CD14-positive monocyte (primary cell): Measurements from ENCODE around the gene SIDT2. TPM values are rescaled to one million over a fixed set of nuclear protein-coding genes. Genes with fewer than 3 reads are reported as not detected.

Experiments
- DNase-seq, 3 donors: peaks; one replicate each; pipeline ENCODE4 v3.0.0-alpha.2; 2011 to 2022
- H2AFZ ChIP-seq: 2 replicates; pipeline ENCODE4 v1.6.0; 2012; ENCODE audit warnings: mild to moderate bottlenecking, low read depth, low read length, inconsistent platforms; ENCODE audit not compliant: insufficient read depth, poor library complexity, severe bottlenecking
- H3K27ac ChIP-seq, 2 donors: 1 replicate in 1 of 2; 2 replicates in 1 of 2; pipeline ENCODE4 v1.5.1; 2012 to 2013; ENCODE audit warnings: low read length in 2 of 2, control low read depth in 1 of 2, inconsistent platforms in 1 of 2, low read depth in 1 of 2, mild to moderate bottlenecking in 1 of 2
- H3K27me3 ChIP-seq, 2 donors: one replicate each; pipeline versions ENCODE4 v1.6.0 to v1.6.1; 2011 to 2013; ENCODE audit warnings: low read length in 2 of 2; ENCODE audit not compliant: control insufficient read depth in 2 of 2, insufficient read depth in 2 of 2
- H3K36me3 ChIP-seq, 2 donors: replicated peaks in 1 of 2; 1 replicate in 1 of 2; 2 replicates in 1 of 2; pipeline versions ENCODE4 v1.5.1 to v1.6.1; 2012 to 2013; ENCODE audit warnings: low read length in 2 of 2, control low read depth in 1 of 2, inconsistent platforms in 1 of 2, mild to moderate bottlenecking in 1 of 2; ENCODE audit not compliant: insufficient read depth in 2 of 2, control insufficient read depth in 1 of 2
- H3K4me1 ChIP-seq, 2 donors: 1 replicate in 1 of 2; 2 replicates in 1 of 2; pipeline versions ENCODE4 v1.5.1 to v1.6.1; 2012 to 2013; ENCODE audit warnings: low read length in 2 of 2, control low read depth in 1 of 2, inconsistent platforms in 1 of 2, mild to moderate bottlenecking in 1 of 2, moderate library complexity in 1 of 2; ENCODE audit not compliant: insufficient read depth in 2 of 2, control insufficient read depth in 1 of 2
- H3K4me2 ChIP-seq: replicated peaks from 2 replicates; pipeline ENCODE3; 2012; ENCODE audit warnings: low read length, moderate library complexity, mild to moderate bottlenecking; ENCODE audit not compliant: poor library complexity, severe bottlenecking; ENCODE audit errors: extremely low read depth
- H3K4me3 ChIP-seq, 3 experiments: fragments of 200-600 bp in 1 of 3; sonication (generic) in 1 of 3; replicated peaks in 1 of 3; 1 replicate in 2 of 3; 2 replicates in 1 of 3; pipeline ENCODE4 v1.5.1; 2011 to 2013; ENCODE audit warnings: low read length in 3 of 3, mild to moderate bottlenecking in 3 of 3, control low read depth in 2 of 3, low read depth in 2 of 3, inconsistent platforms in 1 of 3, moderate library complexity in 1 of 3
- H3K79me2 ChIP-seq: 2 replicates; pipeline ENCODE4 v1.6.0; 2012; ENCODE audit warnings: mild to moderate bottlenecking, control low read depth, inconsistent platforms, low read length, moderate library complexity; ENCODE audit not compliant: insufficient read depth
- H3K9ac ChIP-seq: 2 replicates; pipeline ENCODE4 v1.6.0; 2017; ENCODE audit warnings: low read length, mild to moderate bottlenecking; ENCODE audit not compliant: insufficient read depth, poor library complexity, severe bottlenecking
- H3K9me3 ChIP-seq, 2 donors: replicated peaks in 1 of 2; 1 replicate in 1 of 2; 2 replicates in 1 of 2; pipeline versions ENCODE4 v1.5.1 to v1.6.1; 2012 to 2013; ENCODE audit warnings: low read length in 2 of 2, control low read depth in 1 of 2; ENCODE audit not compliant: control insufficient read depth in 1 of 2, insufficient read depth in 1 of 2
- H4K20me1 ChIP-seq: 2 replicates; pipeline ENCODE4 v1.6.0; 2012; ENCODE audit warnings: mild to moderate bottlenecking, low read length, control low read depth, moderate library complexity; ENCODE audit not compliant: insufficient read depth
- H3K27ac Mint-ChIP-seq, 7 donors: one replicate each; pipeline ENCODE4 v1.8.0; 2020; ENCODE audit warnings: mild to moderate bottlenecking in 7 of 7, mixed read lengths in 7 of 7, moderate library complexity in 6 of 7, inconsistent platforms in 2 of 7
- H3K27me3 Mint-ChIP-seq, 3 donors: one replicate each; pipeline ENCODE4 v1.8.0; 2021 to 2022; ENCODE audit warnings: low read depth in 3 of 3, mild to moderate bottlenecking in 3 of 3, mixed read lengths in 3 of 3, moderate library complexity in 3 of 3, inconsistent platforms in 1 of 3
- H3K36me3 Mint-ChIP-seq, 2 donors: one replicate each; pipeline ENCODE4 v1.8.0; 2020; ENCODE audit warnings: mixed read lengths in 2 of 2, inconsistent platforms in 1 of 2, mild to moderate bottlenecking in 1 of 2
- H3K4me1 Mint-ChIP-seq: one replicate; pipeline ENCODE4 v1.8.0; 2020; ENCODE audit warnings: mild to moderate bottlenecking, mixed read lengths
- H3K4me3 Mint-ChIP-seq, 2 donors: one replicate each; pipeline ENCODE4 v1.8.0; 2020; ENCODE audit warnings: mild to moderate bottlenecking in 2 of 2, mixed read lengths in 2 of 2, moderate library complexity in 1 of 2
- H3K9me3 Mint-ChIP-seq, 7 donors: one replicate each; pipeline ENCODE4 v1.8.0; 2020 to 2022; ENCODE audit warnings: mixed read lengths in 7 of 7, mild to moderate bottlenecking in 6 of 7, moderate library complexity in 6 of 7, inconsistent platforms in 2 of 7
- WGBS: methylation state at CpG from one replicate; pipeline ENCODE4 v1.1.5; 2013; ENCODE audit warnings: missing lambda C conversion rate; ENCODE audit not compliant: insufficient coverage; 5-methylcytosine and 5-hydroxymethylcytosine counted together
- intact Hi-C, 2 donors: fragments of 100-400 bp; cut with micrococcal nuclease; formaldehyde crosslinking; loops; one replicate each; pipeline versions ENCODE4 v1.15.0 to v1.15.1; 2023
- polyA plus RNA-seq, 3 donors: library from polyadenylated mRNA; depleted of rRNA in 1 of 3; unstranded in 2 of 3; stranded (reverse) in 1 of 3; fragments of 300-500 nt in 2 of 3; fragments of >200 nt in 1 of 3; fragmentation: Illumina TruSeq in 2 of 3; gene quantifications; 1 replicate in 2 of 3; 2 replicates in 1 of 3; pipeline ENCODE4 v1.2.3, GENCODE V29; 2012 to 2021
- TF ChIP-seq, protein P1 (sequence below): fragments of 200-600 bp; IDR thresholded peaks from one replicate; pipeline ENCODE4 v1.8.0; 2022; ENCODE audit warnings: antibody characterized with exemption, mild to moderate bottlenecking

The SIDT2 gene
- polyA plus RNA-seq, 3 donors = 21.8 to 177 (median 41.8) TPM

DNA sequence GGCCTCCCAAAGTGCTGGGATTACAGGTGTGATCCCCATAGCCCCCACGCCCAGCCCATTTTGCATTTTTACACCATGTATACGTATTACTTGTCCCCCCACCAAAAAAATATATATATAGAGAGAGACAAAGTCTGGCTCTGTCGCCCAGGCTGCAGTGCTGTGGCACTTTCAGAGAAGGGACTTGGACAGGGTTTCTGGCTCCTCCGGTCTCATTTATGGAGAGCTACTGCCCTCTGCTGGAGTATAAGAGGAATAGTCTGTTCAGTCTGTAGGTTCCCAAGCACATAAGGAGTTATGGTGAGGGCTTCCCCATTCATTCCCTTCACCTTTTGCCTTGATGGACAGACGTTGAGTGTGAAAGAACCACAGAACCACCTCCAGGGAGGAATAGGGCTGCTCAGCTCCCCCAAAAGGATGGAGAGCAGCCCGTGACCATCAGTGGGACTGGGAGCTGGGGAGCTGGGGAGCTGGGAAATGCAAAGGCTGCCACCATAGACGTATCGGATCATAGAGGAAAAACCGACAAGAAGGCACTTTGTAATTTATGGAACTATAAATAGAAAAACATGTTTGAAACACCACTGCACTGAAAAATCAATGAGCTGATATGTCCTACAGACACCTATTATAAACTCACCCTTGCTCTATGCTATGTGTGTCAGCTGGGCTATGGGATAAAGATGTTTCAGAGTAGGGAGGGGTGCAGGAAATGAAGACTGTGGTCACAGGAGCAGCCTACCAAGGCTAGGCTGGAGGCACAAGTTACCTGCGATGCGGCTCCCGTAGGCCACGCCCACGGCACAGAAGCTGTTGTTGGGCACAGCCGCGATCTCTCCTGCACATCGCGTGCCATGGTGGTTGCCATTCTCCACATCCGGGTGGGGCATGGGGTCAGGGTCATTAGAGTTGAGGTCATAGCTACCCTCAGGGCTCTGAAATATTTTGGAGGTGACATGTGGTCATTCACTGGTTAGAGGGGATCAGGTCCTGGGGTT is 48.1 kb downstream of the SIDT2 start:
- Mint-ChIP-seq H3K9me3 (no peaks in the 10 kb centered on the region), H3K27me3 (no peaks in the 10 kb centered on the region), H3K27ac (peak overlapping the region in 4 of 7 donors; percentile 12 to 71 (median 40)), H3K4me3 (peak overlapping the region in 1 of 2 donors; percentile 34), H3K4me1 (peaks cover 20% of the 10 kb centered on the region), H3K36me3 (peaks cover 77 to 85% of the 10 kb centered on the region in 2 donors)
- no peak overlapping the region for H2AFZ ChIP-seq
- no peak overlapping the region for H3K4me2 ChIP-seq
- intact Hi-C loops = loop anchor here (5.0 to 10.0 kb wide), 3 partner anchors 44 to 352 kb away; no protein-coding TSS in a partner anchor
- peaks cover 73 to 88% of the 10 kb centered on the region in 2 donors for H3K36me3 ChIP-seq
- no peaks in the 10 kb centered on the region for H3K9me3 ChIP-seq
- H3K79me2 ChIP-seq = peaks cover 27% of the 10 kb centered on the region
- H3K4me1 ChIP-seq = peaks cover 14 to 17% of the 10 kb centered on the region in 2 donors
- no peak overlapping the region for H3K9ac ChIP-seq
- 94% methylated on average over 10 of the region's 19 CpGs for WGBS
- DNase-seq = peak; percentile 67 to 79 (median 74)
- H4K20me1 ChIP-seq = peaks cover 22% of the 10 kb centered on the region
- no peak overlapping the region for H3K4me3 ChIP-seq
- TF ChIP-seq, protein P1, sequence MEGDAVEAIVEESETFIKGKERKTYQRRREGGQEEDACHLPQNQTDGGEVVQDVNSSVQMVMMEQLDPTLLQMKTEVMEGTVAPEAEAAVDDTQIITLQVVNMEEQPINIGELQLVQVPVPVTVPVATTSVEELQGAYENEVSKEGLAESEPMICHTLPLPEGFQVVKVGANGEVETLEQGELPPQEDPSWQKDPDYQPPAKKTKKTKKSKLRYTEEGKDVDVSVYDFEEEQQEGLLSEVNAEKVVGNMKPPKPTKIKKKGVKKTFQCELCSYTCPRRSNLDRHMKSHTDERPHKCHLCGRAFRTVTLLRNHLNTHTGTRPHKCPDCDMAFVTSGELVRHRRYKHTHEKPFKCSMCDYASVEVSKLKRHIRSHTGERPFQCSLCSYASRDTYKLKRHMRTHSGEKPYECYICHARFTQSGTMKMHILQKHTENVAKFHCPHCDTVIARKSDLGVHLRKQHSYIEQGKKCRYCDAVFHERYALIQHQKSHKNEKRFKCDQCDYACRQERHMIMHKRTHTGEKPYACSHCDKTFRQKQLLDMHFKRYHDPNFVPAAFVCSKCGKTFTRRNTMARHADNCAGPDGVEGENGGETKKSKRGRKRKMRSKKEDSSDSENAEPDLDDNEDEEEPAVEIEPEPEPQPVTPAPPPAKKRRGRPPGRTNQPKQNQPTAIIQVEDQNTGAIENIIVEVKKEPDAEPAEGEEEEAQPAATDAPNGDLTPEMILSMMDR = peak; percentile 78
- H3K27ac ChIP-seq = no peak overlapping the region
- H3K27me3 ChIP-seq = no peaks in the 10 kb centered on the region

DNA sequence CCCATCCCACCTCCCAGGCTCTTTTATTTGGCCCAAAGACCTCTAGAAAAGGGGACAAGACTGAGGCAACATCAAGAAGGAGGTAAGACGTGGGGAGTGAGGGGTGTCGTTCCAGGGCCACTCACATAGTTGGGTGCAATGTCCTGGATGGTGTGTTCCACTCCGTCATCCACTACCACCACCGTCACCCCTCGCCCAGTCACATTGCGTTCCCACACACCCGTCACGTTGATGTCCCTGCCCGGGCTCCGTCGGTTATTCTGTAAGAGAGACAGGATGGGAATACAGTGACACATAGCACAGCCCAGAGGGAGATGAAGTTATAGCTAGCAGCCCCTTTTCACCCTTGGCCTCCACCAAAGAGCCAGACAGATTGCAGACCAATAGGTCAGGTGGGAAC is 49.5 kb downstream of the SIDT2 start:
- no peaks in the 10 kb centered on the region for H3K9me3 ChIP-seq
- H3K36me3 Mint-ChIP-seq = peaks cover 65 to 71% of the 10 kb centered on the region in 2 donors
- WGBS = 83% methylated on average over 2 of the region's 11 CpGs
- no peaks in the 10 kb centered on the region for H3K9me3 Mint-ChIP-seq
- peaks cover 61 to 74% of the 10 kb centered on the region in 2 donors for H3K36me3 ChIP-seq
- intact Hi-C loops = loop anchor here (5.0 to 10.0 kb wide), 3 partner anchors 46 to 353 kb away; no protein-coding TSS in a partner anchor
- no peak overlapping the region for H3K4me2 ChIP-seq
- no peak overlapping the region for H3K4me3 ChIP-seq
- H3K4me1 Mint-ChIP-seq = peaks cover 23% of the 10 kb centered on the region
- peaks cover 37% of the 10 kb centered on the region for H3K79me2 ChIP-seq
- H3K4me3 Mint-ChIP-seq = no peak overlapping the region
- H3K27ac Mint-ChIP-seq = peak overlapping the region in 2 of 7 donors; percentile 26 to 75
- peaks cover 17 to 21% of the 10 kb centered on the region in 2 donors for H3K4me1 ChIP-seq
- no peaks in the 10 kb centered on the region for H3K27me3 Mint-ChIP-seq
- DNase-seq = no peak
- H4K20me1 ChIP-seq = peaks cover 22% of the 10 kb centered on the region
- no peak overlapping the region for H3K9ac ChIP-seq
- no peak overlapping the region for H2AFZ ChIP-seq
- no peaks in the 10 kb centered on the region for H3K27me3 ChIP-seq
- no peak overlapping the region for H3K27ac ChIP-seq
- TF ChIP-seq, protein P1 = no peak
